ENCODE results near the gene TMEM62. TPM values are rescaled to one million over a fixed set of nuclear protein-coding genes. Genes with fewer than 3 reads are reported as not detected.

Gene TMEM62
- total RNA-seq, 6 experiments from 2014 or later: 7.6 to 17.1 (median 9.6) TPM

DNA sequence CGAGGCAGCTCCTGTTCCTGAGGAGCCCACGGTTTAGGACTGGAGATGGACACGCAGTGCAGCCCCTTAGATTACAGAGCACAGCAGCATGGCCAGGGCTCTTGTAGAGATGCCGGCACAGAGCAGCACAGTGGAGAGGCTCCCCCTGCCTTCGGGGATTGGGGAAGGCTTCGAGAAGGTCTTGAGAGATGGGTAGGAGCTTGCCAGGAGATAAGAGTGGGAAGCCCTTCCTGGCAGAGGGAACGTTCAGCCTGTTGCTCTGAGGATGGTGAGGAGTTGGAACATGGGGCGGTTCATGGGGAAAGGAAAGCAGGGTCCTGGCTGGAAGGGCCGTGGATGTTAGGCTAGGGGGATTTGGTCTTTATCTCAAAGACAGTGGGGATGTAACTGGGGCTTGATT, 77.4 kb downstream of the TMEM62 start:
- no peak for ATAC-seq
- no peak for TF ChIP-seq POLR2A (IDR thresholded peaks at IDR 0.05)
- TF ChIP-seq, protein P1, sequence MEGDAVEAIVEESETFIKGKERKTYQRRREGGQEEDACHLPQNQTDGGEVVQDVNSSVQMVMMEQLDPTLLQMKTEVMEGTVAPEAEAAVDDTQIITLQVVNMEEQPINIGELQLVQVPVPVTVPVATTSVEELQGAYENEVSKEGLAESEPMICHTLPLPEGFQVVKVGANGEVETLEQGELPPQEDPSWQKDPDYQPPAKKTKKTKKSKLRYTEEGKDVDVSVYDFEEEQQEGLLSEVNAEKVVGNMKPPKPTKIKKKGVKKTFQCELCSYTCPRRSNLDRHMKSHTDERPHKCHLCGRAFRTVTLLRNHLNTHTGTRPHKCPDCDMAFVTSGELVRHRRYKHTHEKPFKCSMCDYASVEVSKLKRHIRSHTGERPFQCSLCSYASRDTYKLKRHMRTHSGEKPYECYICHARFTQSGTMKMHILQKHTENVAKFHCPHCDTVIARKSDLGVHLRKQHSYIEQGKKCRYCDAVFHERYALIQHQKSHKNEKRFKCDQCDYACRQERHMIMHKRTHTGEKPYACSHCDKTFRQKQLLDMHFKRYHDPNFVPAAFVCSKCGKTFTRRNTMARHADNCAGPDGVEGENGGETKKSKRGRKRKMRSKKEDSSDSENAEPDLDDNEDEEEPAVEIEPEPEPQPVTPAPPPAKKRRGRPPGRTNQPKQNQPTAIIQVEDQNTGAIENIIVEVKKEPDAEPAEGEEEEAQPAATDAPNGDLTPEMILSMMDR (IDR thresholded peaks at IDR 0.05): no peak
- H3K36me3 ChIP-seq: no peaks in the 10 kb centered on the region
- no peak for DNase-seq
- intact Hi-C loops (cut with DNase I): no loop called here
- no peak overlapping the region for H3K27ac ChIP-seq
- H3K4me1 ChIP-seq: no peaks in the 10 kb centered on the region
- no peak overlapping the region for H3K4me3 ChIP-seq
- no peaks in the 10 kb centered on the region for H3K9me3 ChIP-seq
- H3K27me3 ChIP-seq: no peaks in the 10 kb centered on the region
- WGBS (ENCODE audit: insufficient coverage, low coverage, low lambda C conversion rate, missing lambda C conversion rate): 57% methylated on average over 8 of the region's 9 CpGs

DNA sequence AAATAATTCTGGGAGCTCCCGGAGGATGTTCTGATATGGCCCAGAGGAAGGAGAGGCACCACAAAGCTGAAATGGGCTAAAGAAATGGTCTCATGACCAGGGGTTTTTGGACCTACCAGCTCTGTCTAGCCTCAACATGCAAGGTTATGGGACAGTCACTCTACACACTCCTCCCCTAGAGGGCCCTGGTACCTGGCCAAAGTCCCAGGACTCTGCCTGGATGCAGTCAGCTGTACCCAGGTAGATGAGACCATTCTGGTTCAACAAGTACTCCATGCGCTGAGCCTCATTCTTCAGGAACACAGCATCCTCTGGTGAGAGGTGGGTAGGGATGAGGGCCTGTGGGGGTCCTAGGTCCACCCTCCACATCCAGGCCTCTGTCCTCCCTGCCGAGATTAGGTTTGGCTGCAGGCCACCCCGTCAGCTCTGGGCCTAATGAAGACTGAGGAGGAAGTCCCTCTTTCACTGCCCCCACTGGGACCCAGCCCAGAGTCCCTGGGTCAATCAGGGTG, 77.9 kb downstream of the TMEM62 start:
- ATAC-seq: no peak
- no peaks in the 10 kb centered on the region for H3K9me3 ChIP-seq
- WGBS (ENCODE audit: insufficient coverage, low coverage, low lambda C conversion rate, missing lambda C conversion rate): 60% methylated on average over 2 of the region's 4 CpGs
- DNase-seq: peak in 1 of 3 donors; percentile 36
- intact Hi-C loops (cut with DNase I): no loop called here
- TF ChIP-seq, protein P1 (IDR thresholded peaks at IDR 0.05): no peak
- no peak for TF ChIP-seq POLR2A (IDR thresholded peaks at IDR 0.05)
- H3K4me1 ChIP-seq: no peaks in the 10 kb centered on the region
- no peaks in the 10 kb centered on the region for H3K27me3 ChIP-seq
- no peak overlapping the region for H3K27ac ChIP-seq
- H3K36me3 ChIP-seq: no peaks in the 10 kb centered on the region
- no peak overlapping the region for H3K4me3 ChIP-seq

DNA sequence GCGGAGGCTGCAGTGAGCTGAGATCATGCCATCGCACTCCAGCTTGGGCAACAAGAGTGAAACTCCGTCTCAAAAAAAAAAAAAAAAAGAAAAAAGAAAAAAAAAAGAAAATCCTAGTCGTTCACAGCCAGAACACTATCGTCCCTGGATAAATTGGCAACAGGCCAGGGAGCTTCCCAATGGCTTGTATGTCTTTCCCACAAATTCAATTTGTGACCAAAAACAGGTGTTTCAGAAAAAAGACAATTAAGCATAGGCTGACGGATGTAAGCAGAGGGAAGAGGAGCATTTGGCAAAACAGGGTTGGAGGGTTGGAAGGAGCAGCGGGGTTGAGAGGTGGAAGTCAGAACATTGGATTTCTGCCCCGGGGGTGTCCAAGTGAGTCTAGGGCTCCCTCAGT, 78.9 kb downstream of the TMEM62 start:
- intact Hi-C loops (cut with DNase I): no loop called here
- Histone ChIP-seq H3K36me3 (no peaks in the 10 kb centered on the region), H3K4me1 (no peaks in the 10 kb centered on the region), H3K27ac (no peak overlapping the region), H3K9me3 (no peaks in the 10 kb centered on the region), H3K4me3 (no peak overlapping the region), H3K27me3 (no peaks in the 10 kb centered on the region)
- ATAC-seq: no peak
- WGBS (ENCODE audit: insufficient coverage, low coverage, low lambda C conversion rate, missing lambda C conversion rate): 77% methylated on average over 8 of the region's 8 CpGs
- peak in 1 of 3 donors; percentile 36 for DNase-seq
- TF ChIP-seq, protein P1 (IDR thresholded peaks at IDR 0.05): no peak
- no peak for TF ChIP-seq POLR2A (IDR thresholded peaks at IDR 0.05)

GRCh38 chr15:43212951-43213350, 79.6 kb downstream of the TMEM62 start:
- Histone ChIP-seq H3K36me3 (no peaks in the 10 kb centered on the region), H3K27me3 (no peaks in the 10 kb centered on the region), H3K4me1 (no peaks in the 10 kb centered on the region), H3K27ac (no peak overlapping the region), H3K9me3 (no peaks in the 10 kb centered on the region), H3K4me3 (no peak overlapping the region)
- no peak for TF ChIP-seq POLR2A (IDR thresholded peaks at IDR 0.05)
- TF ChIP-seq, protein P1 (IDR thresholded peaks at IDR 0.05): no peak
- ATAC-seq (no peak), DNase-seq (no peak)
- intact Hi-C loops (cut with DNase I): no loop called here

- DNase-seq: peak in 1 of 3 donors; percentile 29
- TF ChIP-seq POLR2A (IDR thresholded peaks at IDR 0.05): no peak
- TF ChIP-seq, protein P1 (IDR thresholded peaks at IDR 0.05): no peak
- Histone ChIP-seq H3K27me3 (no peaks in the 10 kb centered on the region), H3K4me1 (no peaks in the 10 kb centered on the region), H3K27ac (no peak overlapping the region), H3K36me3 (no peaks in the 10 kb centered on the region), H3K9me3 (no peaks in the 10 kb centered on the region), H3K4me3 (no peak overlapping the region)
- intact Hi-C loops (cut with DNase I): no loop called here
- ATAC-seq: no peak
- WGBS (ENCODE audit: insufficient coverage, low coverage, low lambda C conversion rate, missing lambda C conversion rate): 100% methylated on average over 1 of the region's 5 CpGs
These were observed 80.1 kb downstream of the TMEM62 start for GRCh38 chr15:43213466-43213865.

Measured in right lobe of liver (tissue), 6 donors.